Natural killer cell (primary cell): Measurements from ENCODE around the gene MRPL27. TPM values are rescaled to one million over a fixed set of nuclear protein-coding genes. Genes with fewer than 3 reads are reported as not detected.

Experiments used
- ATAC-seq, 3 donors: fragments of 150-1000 bp in 2 of 3; fragments of 200-7000 bp in 1 of 3; cut with Tn5 transposase; 1 replicate in 1 of 3; 2 replicates in 2 of 3; pipeline ENCODE4 v1.10.0; 2021; ENCODE audit warnings: mild to moderate bottlenecking in 2 of 3, moderate library complexity in 2 of 3
- DNase-seq, 2 donors: peaks; one replicate each; pipeline versions ENCODE4 v3.0.0 to v3.0.0-alpha.2; 2013 to 2021; ENCODE audit warnings: mixed read lengths in 1 of 2
- H3K27ac ChIP-seq: one replicate; pipeline ENCODE4 v1.5.1; 2013; ENCODE audit warnings: mild to moderate bottlenecking, low read length
- H3K27me3 ChIP-seq: one replicate; pipeline ENCODE4 v1.6.1; 2013; ENCODE audit warnings: low read length; ENCODE audit not compliant: control insufficient read depth, insufficient read depth
- H3K36me3 ChIP-seq: one replicate; pipeline ENCODE4 v1.6.1; 2013; ENCODE audit warnings: low read length; ENCODE audit not compliant: control insufficient read depth, insufficient read depth
- H3K4me1 ChIP-seq: one replicate; pipeline ENCODE4 v1.6.1; 2013; ENCODE audit warnings: low read length; ENCODE audit not compliant: control insufficient read depth, insufficient read depth
- H3K4me3 ChIP-seq: one replicate; pipeline ENCODE4 v1.5.1; 2013; ENCODE audit warnings: low read length
- H3K9me3 ChIP-seq: one replicate; pipeline ENCODE4 v1.6.1; 2013; ENCODE audit warnings: low read length; ENCODE audit not compliant: control insufficient read depth, insufficient read depth
- H3K27ac Mint-ChIP-seq, 2 donors: one replicate each; pipeline ENCODE4 v1.8.0; 2022; ENCODE audit warnings: mild to moderate bottlenecking in 2 of 2, mixed read lengths in 2 of 2, moderate library complexity in 1 of 2
- H3K27me3 Mint-ChIP-seq, 2 donors: one replicate each; pipeline ENCODE4 v1.8.0; 2022; ENCODE audit warnings: low read depth in 2 of 2, mixed read lengths in 2 of 2
- H3K36me3 Mint-ChIP-seq: one replicate; pipeline ENCODE4 v1.8.0; 2022; ENCODE audit warnings: mixed read lengths
- H3K4me1 Mint-ChIP-seq, 2 donors: one replicate each; pipeline ENCODE4 v1.8.0; 2022; ENCODE audit warnings: mixed read lengths in 2 of 2
- H3K4me3 Mint-ChIP-seq: one replicate; pipeline ENCODE4 v1.8.0; 2022; ENCODE audit warnings: mild to moderate bottlenecking, moderate library complexity, mixed read lengths
- H3K9me3 Mint-ChIP-seq, 2 donors: one replicate each; pipeline ENCODE4 v1.8.0; 2022; ENCODE audit warnings: mixed read lengths in 2 of 2
- WGBS: methylation state at CpG from one replicate; pipeline ENCODE4 v1.1.7; 2013; ENCODE audit warnings: missing lambda C conversion rate; ENCODE audit not compliant: insufficient coverage; 5-methylcytosine and 5-hydroxymethylcytosine counted together
- intact Hi-C: fragments of 100-400 bp; cut with micrococcal nuclease; formaldehyde crosslinking; loops from one replicate; pipeline ENCODE4 v1.14.2; 2022
- total RNA-seq, 4 donors: library from RNA; stranded (reverse); fragments of 120-200 nt in 1 of 4; gene quantifications; one replicate each; pipeline versions ENCODE4 v1.2.3 to v1.2.4, GENCODE V29; 2013 to 2022
- TF ChIP-seq, protein P1 (sequence below): fragments of 200-600 bp; IDR thresholded peaks from one replicate; pipeline ENCODE4 v1.8.0; 2022; ENCODE audit warnings: antibody characterized with exemption

The MRPL27 gene
- total RNA-seq, 3 donors from 2014 or later (not counting 1 experiment from before 2014, with no cell fraction given) = 16.4 to 36.6 (median 31.3) TPM

DNA sequence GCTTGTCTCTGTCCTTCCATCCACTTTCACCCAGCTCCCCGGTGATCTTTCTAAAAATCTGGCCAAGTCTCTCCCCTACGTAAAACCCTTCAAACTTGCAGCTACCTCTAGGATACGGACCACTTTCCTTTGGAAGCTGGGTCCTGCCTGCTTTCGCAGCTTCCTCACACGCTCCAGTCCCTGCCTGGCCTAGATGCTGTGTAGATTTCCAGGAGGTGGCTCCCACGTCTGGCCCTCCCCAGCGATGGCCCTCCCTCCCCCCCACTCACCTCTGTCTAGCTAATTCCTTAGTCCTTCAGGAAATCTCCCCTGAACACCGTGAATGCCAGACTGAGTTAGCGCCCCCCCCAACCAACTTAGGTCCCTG is 24.9 kb upstream of the MRPL27 start:
- DNase-seq = no peak
- ATAC-seq = no peak
- peak overlapping the region; percentile 59 to 79 for H3K27ac Mint-ChIP-seq
- no peaks in the 10 kb centered on the region for H3K9me3 ChIP-seq
- TF ChIP-seq, protein P1, sequence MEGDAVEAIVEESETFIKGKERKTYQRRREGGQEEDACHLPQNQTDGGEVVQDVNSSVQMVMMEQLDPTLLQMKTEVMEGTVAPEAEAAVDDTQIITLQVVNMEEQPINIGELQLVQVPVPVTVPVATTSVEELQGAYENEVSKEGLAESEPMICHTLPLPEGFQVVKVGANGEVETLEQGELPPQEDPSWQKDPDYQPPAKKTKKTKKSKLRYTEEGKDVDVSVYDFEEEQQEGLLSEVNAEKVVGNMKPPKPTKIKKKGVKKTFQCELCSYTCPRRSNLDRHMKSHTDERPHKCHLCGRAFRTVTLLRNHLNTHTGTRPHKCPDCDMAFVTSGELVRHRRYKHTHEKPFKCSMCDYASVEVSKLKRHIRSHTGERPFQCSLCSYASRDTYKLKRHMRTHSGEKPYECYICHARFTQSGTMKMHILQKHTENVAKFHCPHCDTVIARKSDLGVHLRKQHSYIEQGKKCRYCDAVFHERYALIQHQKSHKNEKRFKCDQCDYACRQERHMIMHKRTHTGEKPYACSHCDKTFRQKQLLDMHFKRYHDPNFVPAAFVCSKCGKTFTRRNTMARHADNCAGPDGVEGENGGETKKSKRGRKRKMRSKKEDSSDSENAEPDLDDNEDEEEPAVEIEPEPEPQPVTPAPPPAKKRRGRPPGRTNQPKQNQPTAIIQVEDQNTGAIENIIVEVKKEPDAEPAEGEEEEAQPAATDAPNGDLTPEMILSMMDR = no peak
- peaks cover 22% of the 10 kb centered on the region for H3K4me1 ChIP-seq
- H3K27me3 ChIP-seq = no peaks in the 10 kb centered on the region
- H3K4me3 Mint-ChIP-seq = peak overlapping the region; percentile 92
- H3K4me1 Mint-ChIP-seq = peaks cover 29 to 41% of the 10 kb centered on the region in 2 donors
- H3K9me3 Mint-ChIP-seq = no peaks in the 10 kb centered on the region
- intact Hi-C loops = loop anchor here (5.0 kb wide), 1 partner anchor 36 kb away; no protein-coding TSS in a partner anchor
- H3K36me3 Mint-ChIP-seq = peaks cover 15% of the 10 kb centered on the region
- WGBS = 67% methylated on average over 9 of the region's 9 CpGs
- no peak overlapping the region for H3K4me3 ChIP-seq
- peaks cover 18% of the 10 kb centered on the region for H3K36me3 ChIP-seq
- no peak overlapping the region for H3K27ac ChIP-seq
- H3K27me3 Mint-ChIP-seq = no peaks in the 10 kb centered on the region

DNA sequence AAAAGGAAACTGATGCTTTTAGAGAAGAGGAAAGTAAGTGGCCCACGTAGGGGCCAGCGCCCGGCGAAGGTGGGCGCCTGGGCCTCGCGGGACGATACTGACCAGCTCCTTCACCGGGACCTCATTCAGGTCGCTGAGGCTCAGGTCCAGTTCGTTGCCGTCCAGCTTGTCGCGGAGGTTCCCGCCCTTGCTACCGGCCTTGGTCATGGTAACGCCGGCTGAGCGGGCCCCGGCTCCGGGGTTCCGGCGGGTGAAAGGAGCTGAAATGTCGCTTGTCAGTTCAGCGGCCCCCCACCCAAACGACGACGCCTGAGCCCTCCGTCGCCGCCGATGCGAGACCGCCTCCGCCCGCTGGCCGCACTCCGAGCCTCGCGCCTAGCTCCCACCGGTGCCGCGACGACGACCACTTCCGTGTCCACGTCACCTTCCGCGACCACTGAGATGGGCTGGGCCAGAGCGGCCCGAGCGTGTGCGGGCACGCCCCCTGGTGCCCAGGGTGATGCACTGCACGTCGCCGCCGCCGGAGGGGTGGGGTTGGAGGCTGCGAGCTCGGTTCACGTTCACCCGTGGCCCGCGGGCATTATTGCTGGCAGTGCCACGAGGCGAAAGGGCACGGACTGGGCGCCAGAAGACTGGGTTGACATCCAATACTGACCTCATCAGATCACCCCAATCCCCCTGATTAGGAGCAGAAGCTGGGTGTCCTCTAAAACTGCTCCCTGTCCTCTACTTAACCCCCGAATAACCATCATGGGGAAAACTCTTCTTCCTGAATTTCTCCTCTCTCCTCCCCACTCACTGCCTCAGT is 24.3 kb upstream of the MRPL27 start, which contains the start of gene LRRC59:
Gene LRRC59, minus strand, starts transcription at position 413 of the 808 bp plus-strand sequence. Its CDS starts 206 bp downstream, at position 207.
- Histone ChIP-seq H3K4me3 (peak within 1 kb of the TSS; percentile 67), H3K27ac (peak within 1 kb of the TSS; percentile 64), H3K27me3 (no peaks in the 10 kb centered on the region), H3K36me3 (peaks cover 23% of the 10 kb centered on the region), H3K9me3 (no peaks in the 10 kb centered on the region), H3K4me1 (peaks cover 22% of the 10 kb centered on the region)
- intact Hi-C loops = loop anchor here (5.0 kb wide), 1 partner anchor 35 kb away; no protein-coding TSS in a partner anchor
- Mint-ChIP-seq H3K36me3 (peaks cover 16% of the 10 kb centered on the region), H3K4me3 (peak within 1 kb of the TSS; percentile 92), H3K27ac (peak within 1 kb of the TSS; percentile 59 to 79), H3K9me3 (no peaks in the 10 kb centered on the region), H3K4me1 (peaks cover 29 to 42% of the 10 kb centered on the region in 2 donors), H3K27me3 (no peaks in the 10 kb centered on the region)
- ATAC-seq (peak; percentile 98 to 100 (median 99)), DNase-seq (peak; percentile 96)
- TF ChIP-seq, protein P1 = peak; percentile 93
- under 1% methylated on average over 70 of the region's 70 CpGs for WGBS

DNA sequence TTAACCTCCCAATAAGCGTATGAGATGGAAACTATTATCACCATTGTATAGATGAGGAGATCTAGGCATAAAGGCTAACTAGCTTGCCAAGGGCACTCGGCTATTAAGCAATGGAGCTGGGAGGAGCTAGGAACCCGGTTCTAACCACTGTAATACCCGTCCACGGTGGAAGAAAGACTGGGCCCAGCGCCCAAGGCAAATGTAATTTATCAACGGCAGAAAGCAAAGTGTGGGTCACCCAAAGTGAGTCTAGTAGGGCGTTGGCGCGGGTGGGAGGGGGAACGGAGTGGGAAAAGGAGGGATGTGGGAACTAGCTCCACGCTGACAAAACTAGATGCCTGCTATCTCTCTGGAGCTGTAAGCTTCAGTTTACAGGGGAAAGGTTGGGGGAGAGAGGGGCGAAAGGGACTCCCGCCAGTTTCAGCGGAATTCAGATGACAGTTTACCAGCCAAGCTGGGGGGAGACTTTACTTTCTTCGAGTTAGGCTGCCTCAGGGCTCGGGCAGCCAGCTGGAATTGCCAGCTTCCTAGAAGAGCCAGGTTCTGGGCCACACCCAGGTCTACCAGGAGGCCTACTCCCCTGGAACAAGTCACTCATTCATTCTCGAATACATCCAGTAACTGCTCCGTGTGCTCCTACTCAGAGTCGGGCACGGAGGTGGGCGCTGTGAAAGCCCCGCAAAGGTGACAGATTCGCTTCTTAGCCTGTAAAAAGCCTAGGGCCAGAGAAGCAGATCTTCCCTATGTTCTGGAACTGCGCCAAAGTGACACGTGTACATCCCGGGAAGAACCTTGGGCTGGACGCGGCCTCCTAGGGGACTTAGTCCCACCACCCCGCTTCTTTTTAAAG is 23.5 kb upstream of the MRPL27 start:
- Mint-ChIP-seq H3K4me1 (peaks cover 29 to 42% of the 10 kb centered on the region in 2 donors), H3K9me3 (no peaks in the 10 kb centered on the region), H3K4me3 (peak overlapping the region; percentile 92), H3K36me3 (peaks cover 16% of the 10 kb centered on the region), H3K27ac (peak overlapping the region; percentile 59 to 79), H3K27me3 (no peaks in the 10 kb centered on the region)
- Histone ChIP-seq H3K4me3 (peak overlapping the region; percentile 67), H3K36me3 (peaks cover 32% of the 10 kb centered on the region), H3K27ac (peak overlapping the region; percentile 64), H3K4me1 (peaks cover 22% of the 10 kb centered on the region), H3K9me3 (no peaks in the 10 kb centered on the region), H3K27me3 (no peaks in the 10 kb centered on the region)
- intact Hi-C loops = loop anchor here (5.0 kb wide), 1 partner anchor 34 kb away; no protein-coding TSS in a partner anchor
- ATAC-seq = peak; percentile 5 to 23 (median 22)
- peak; percentile 27 to 54 for DNase-seq
- WGBS = 23% methylated on average over 29 of the region's 30 CpGs
- TF ChIP-seq, protein P1 = no peak
